SK-N-SH (cell line): ENCODE measurements around the gene SPTBN1. TPM values are rescaled to one million over a fixed set of nuclear protein-coding genes. Genes with fewer than 3 reads are reported as not detected.

Experiments
- CTCF ChIA-PET: fragments of 300-600, 350-600 bp; formaldehyde crosslinking; extraction: SDS; loops from one replicate; lab custom pipeline; 2021; lab: Yijun Ruan, JAX
- POLR2A ChIA-PET: fragments of 350-600 bp; sonication (Branson Sonifier 250); formaldehyde crosslinking; extraction: SDS; loops from one replicate; lab custom pipeline; 2020; ENCODE audit warnings: antibody characterized with exemption, inconsistent platforms; lab: Yijun Ruan, JAX
- DNase-seq: peaks from one replicate; pipeline ENCODE4 v3.0.0; 2012
- H2AFZ ChIP-seq: fragments of 200-600 bp; sonication (generic); 2 replicates; pipeline ENCODE4 v1.8.1; 2016; ENCODE audit warnings: antibody characterized with exemption, mild to moderate bottlenecking, low read depth
- H3F3A ChIP-seq: fragments of 200-600 bp; sonication (generic); replicated peaks from 2 replicates; pipeline ENCODE3; 2016; ENCODE audit warnings: antibody characterized with exemption, mild to moderate bottlenecking; ENCODE audit not compliant: insufficient read depth
- H3K27ac ChIP-seq, 2 experiments: fragments of 200-500 bp in 1 of 2; fragments of 200-600 bp in 1 of 2; sonication (Bioruptor generic) in 1 of 2; sonication (generic), shearing (Covaris generic) in 1 of 2; 2 replicates each; pipeline versions ENCODE4 v1.5.1 to v1.6.1; 2014 to 2016; ENCODE audit warnings: low read depth in 2 of 2, inconsistent platforms in 1 of 2, low read length in 1 of 2, mild to moderate bottlenecking in 1 of 2, mixed read lengths in 1 of 2
- H3K27me3 ChIP-seq: fragments of 200-600 bp; sonication (generic), shearing (Covaris generic); 2 replicates; pipeline ENCODE4 v1.6.1; 2016; ENCODE audit warnings: mixed run types; ENCODE audit not compliant: insufficient read depth
- H3K36me3 ChIP-seq, 2 experiments: fragments of 200-500 bp in 1 of 2; fragments of 200-600 bp in 1 of 2; sonication (Bioruptor generic) in 1 of 2; sonication (generic) in 1 of 2; replicated peaks in 1 of 2; 2 replicates each; pipeline versions ENCODE3 to v1.5.1; 2014 to 2016; ENCODE audit warnings: low read length in 1 of 2, mild to moderate bottlenecking in 1 of 2; ENCODE audit not compliant: insufficient read depth in 2 of 2, control insufficient read depth in 1 of 2
- H3K4me1 ChIP-seq, 2 experiments: fragments of 200-500 bp in 1 of 2; fragments of 200-600 bp in 1 of 2; sonication (Bioruptor generic) in 1 of 2; sonication (generic), shearing (Covaris generic) in 1 of 2; 2 replicates each; pipeline versions ENCODE4 v1.5.1 to v1.6.1; 2014 to 2016; ENCODE audit warnings: low read depth in 1 of 2, low read length in 1 of 2, mixed run types in 1 of 2; ENCODE audit not compliant: insufficient read depth in 2 of 2, control insufficient read depth in 1 of 2
- H3K4me2 ChIP-seq: fragments of 200-600 bp; sonication (generic), shearing (Covaris generic); 2 replicates; pipeline ENCODE4 v1.6.1; 2017; ENCODE audit warnings: mixed run types
- H3K4me3 ChIP-seq, 2 experiments: fragments of 200-500 bp in 1 of 2; fragments of 200-600 bp in 1 of 2; sonication (Bioruptor generic) in 1 of 2; sonication (generic), shearing (Covaris generic) in 1 of 2; 2 replicates each; pipeline versions ENCODE4 v1.5.1 to v1.8.1; 2014 to 2016; ENCODE audit warnings: low read depth in 2 of 2, inconsistent platforms in 1 of 2, low read length in 1 of 2, mild to moderate bottlenecking in 1 of 2, mixed read lengths in 1 of 2, moderate library complexity in 1 of 2
- H3K79me2 ChIP-seq: fragments of 200-600 bp; sonication (generic); 2 replicates; pipeline ENCODE4 v1.8.1; 2017; ENCODE audit warnings: mild to moderate bottlenecking; ENCODE audit not compliant: insufficient read depth
- H3K9ac ChIP-seq: fragments of 200-600 bp; sonication (generic); 2 replicates; pipeline ENCODE4 v1.6.1; 2017; ENCODE audit warnings: mixed run types
- H3K9me2 ChIP-seq: fragments of 200-600 bp; sonication (generic); 2 replicates; pipeline ENCODE4 v1.6.1; 2017; ENCODE audit warnings: mixed run types
- H3K9me3 ChIP-seq: fragments of 200-600 bp; sonication (generic); 2 replicates; pipeline ENCODE4 v1.6.1; 2017; ENCODE audit warnings: mixed run types, mild to moderate bottlenecking, moderate library complexity
- H4K20me1 ChIP-seq: fragments of 200-600 bp; sonication (generic); 2 replicates; pipeline ENCODE4 v1.6.1; 2017; ENCODE audit warnings: mild to moderate bottlenecking, mixed run types; ENCODE audit not compliant: insufficient read depth
- CTCF ChIP-seq: fragments of 200-600 bp; sonication (generic); IDR thresholded peaks from 2 replicates; pipeline ENCODE4 v1.6.1; 2017; ENCODE audit warnings: antibody characterized with exemption, mild to moderate bottlenecking, moderate library complexity
- ELF1 ChIP-seq: IDR thresholded peaks from 2 replicates; pipeline ENCODE4 v1.4.0; 2012
- EP300 ChIP-seq, 2 experiments: IDR thresholded peaks; 2 replicates each; pipeline versions ENCODE4 v1.4.0 to v1.6.1; 2012; ENCODE audit warnings: borderline replicate concordance in 1 of 2, low read depth in 1 of 2, low read length in 1 of 2
- FOSL2 ChIP-seq: IDR thresholded peaks from 2 replicates; pipeline ENCODE4 v1.4.0; 2012; ENCODE audit warnings: low read depth, mild to moderate bottlenecking, moderate library complexity, borderline replicate concordance
- FOXJ3 ChIP-seq: sonication (generic); formaldehyde crosslinking; IDR thresholded peaks from 2 replicates; pipeline ENCODE4 v1.5.1; 2020; ENCODE audit warnings: mild to moderate bottlenecking, missing genetic modification reagents
- GATA2 ChIP-seq: sonication (generic); formaldehyde crosslinking; IDR thresholded peaks from 2 replicates; pipeline ENCODE4 v1.5.0; 2020; ENCODE audit warnings: mild to moderate bottlenecking, missing genetic modification reagents
- IRF3 ChIP-seq: fragments of 150-350 bp; IDR thresholded peaks from 2 replicates; pipeline ENCODE4 v1.6.1; 2016; ENCODE audit warnings: mild to moderate bottlenecking, low read depth, low read length
- JUND ChIP-seq: IDR thresholded peaks from 2 replicates; pipeline ENCODE4 v1.4.0; 2012
- MEF2A ChIP-seq: IDR thresholded peaks from 2 replicates; pipeline ENCODE4 v1.4.0; 2012; ENCODE audit warnings: low read depth, borderline replicate concordance
- NFIC ChIP-seq: IDR thresholded peaks from 2 replicates; pipeline ENCODE4 v1.4.0; 2012; ENCODE audit warnings: borderline replicate concordance
- PBX3 ChIP-seq: IDR thresholded peaks from 2 replicates; pipeline ENCODE4; 2012
- POLR2AphosphoS5 ChIP-seq: IDR thresholded peaks from 2 replicates; pipeline ENCODE4 v1.6.1; 2012; ENCODE audit warnings: low read depth, low read length
- RCOR1 ChIP-seq: fragments of 150-350 bp; IDR thresholded peaks from 2 replicates; pipeline ENCODE4 v1.6.1; 2017; ENCODE audit warnings: antibody characterized with exemption, low read length
- SIN3A ChIP-seq: IDR thresholded peaks from 2 replicates; pipeline ENCODE4 v1.6.1; 2012; ENCODE audit warnings: low read depth, mild to moderate bottlenecking, low read length, moderate library complexity, borderline replicate concordance
- SMC3 ChIP-seq: IDR thresholded peaks from 2 replicates; pipeline ENCODE4 v1.6.1; 2012; ENCODE audit warnings: low read depth, low read length, improper control_type of control experiment
- TEAD4 ChIP-seq: IDR thresholded peaks from 2 replicates; pipeline ENCODE4 v1.4.0; 2012; ENCODE audit warnings: mild to moderate bottlenecking, borderline replicate concordance; ENCODE audit not compliant: insufficient read depth
- YY1 ChIP-seq: IDR thresholded peaks from 2 replicates; pipeline ENCODE4 v1.4.0; 2012; ENCODE audit warnings: low read depth, mild to moderate bottlenecking
- WGBS: methylation state at CpG from one replicate; pipeline ENCODE4 v1.1.6; 2017; ENCODE audit warnings: low lambda C conversion rate; 5-methylcytosine and 5-hydroxymethylcytosine counted together
- polyA plus RNA-seq, 3 experiments: library from polyadenylated mRNA; depleted of rRNA; stranded (reverse); fragments of >200 nt; gene quantifications; 2 replicates each; pipeline ENCODE4 v1.2.3, GENCODE V29; 2012

SPTBN1 gene
- polyA plus RNA-seq, 1 of the 3 experiments (the other 2 are of a cell fraction) = 29.1 TPM

GRCh38 chr2:54574107-54574859 is 118.2 kb downstream of the SPTBN1 start:
- Histone ChIP-seq H3K9me2 (no peaks in the 10 kb centered on the region), H3F3A (peaks cover 36% of the 10 kb centered on the region), H3K79me2 (peaks cover 98% of the 10 kb centered on the region), H3K4me1 (peaks cover 51 to 64% of the 10 kb centered on the region in 2 experiments), H3K9ac (no peak overlapping the region), H2AFZ (no peak overlapping the region), H4K20me1 (peaks cover 57% of the 10 kb centered on the region), H3K27ac (no peak overlapping the region; a peak in 2 of 4 replicates), H3K36me3 (peaks cover 3 to 5% of the 10 kb centered on the region in 2 experiments), H3K9me3 (no peaks in the 10 kb centered on the region), H3K4me2 (no peak overlapping the region), H3K4me3 (no peak overlapping the region), H3K27me3 (no peaks in the 10 kb centered on the region)
- ChIA-PET POLR2A (no interaction called here), CTCF (no interaction called here)
- TF ChIP-seq GATA2 (CRISPR knock-in tag) (peak; percentile 9; the same call in 1 of the 2 replicates), SIN3A (no peak), RCOR1 (no peak), PBX3 (no peak), POLR2AphosphoS5 (no peak)
- no peak for DNase-seq
- WGBS = 69% methylated on average over 9 of the region's 9 CpGs

- Histone ChIP-seq H4K20me1 (peaks cover 63% of the 10 kb centered on the region), H3K4me1 (peaks cover 49 to 58% of the 10 kb centered on the region in 2 experiments), H3K4me3 (no peak overlapping the region), H3K9me3 (no peaks in the 10 kb centered on the region), H3F3A (peaks cover 34% of the 10 kb centered on the region), H3K4me2 (no peak overlapping the region), H3K27ac (no peak overlapping the region), H3K36me3 (peaks cover 3 to 5% of the 10 kb centered on the region in 2 experiments), H3K27me3 (no peaks in the 10 kb centered on the region), H3K9me2 (no peaks in the 10 kb centered on the region), H3K79me2 (peaks cover 98% of the 10 kb centered on the region), H2AFZ (no peak overlapping the region), H3K9ac (no peak overlapping the region)
- ChIA-PET CTCF (interaction anchor here (0.6 kb wide), 1 partner anchor 150 kb away, joined by 3 read pairs; no protein-coding TSS in a partner anchor), POLR2A (no interaction called here)
- TF ChIP-seq JUND (no peak), FOSL2 (no peak), MEF2A (no peak), SMC3 (no peak), NFIC (no peak), YY1 (no peak), FOXJ3 (CRISPR knock-in tag) (no peak), CTCF (no peak), SIN3A (no peak), TEAD4 (no peak), IRF3 (no peak), ELF1 (no peak), POLR2AphosphoS5 (no peak), EP300 (IDR thresholded peaks at IDR 0.05; ENCODE audit: borderline replicate concordance in 1 of 2, low read depth in 1 of 2, low read length in 1 of 2) (no peak)
- no peak for DNase-seq
- WGBS = 90% methylated on average over 5 of the region's 5 CpGs
Observed at GRCh38 chr2:54574860-54575247, 118.7 kb downstream of the SPTBN1 start.
